Measurements from ENCODE around the gene OPCML. TPM values are rescaled to one million over a fixed set of nuclear protein-coding genes. Genes with fewer than 3 reads are reported as not detected.

OPCML gene
- total and polyA plus RNA-seq, 2 donors (not counting 1 experiment from before 2014, with no cell fraction given), result not detected

- H3K4me3 Mint-ChIP-seq, result no peak overlapping the region
- intact Hi-C loops (cut with micrococcal nuclease), result no loop called here
- DNase-seq (no peak), ATAC-seq (ENCODE audit: low read depth) (no peak)
- CTCF ChIA-PET, result no interaction called here
- Histone ChIP-seq H3K9me3 (ENCODE audit: control extremely low read depth in 1 of 3, control insufficient read depth in 2 of 3, insufficient read depth in 1 of 3, low read length in 2 of 3) (peaks cover 0 to 9% (median 0%) of the 10 kb centered on the region in 3 donors), H3K9ac (ENCODE audit: low read length) (no peak overlapping the region), H3K27ac (ENCODE audit: low read length in 2 of 2) (no peak overlapping the region), H2AFZ (ENCODE audit: insufficient read depth, low read depth, low read length, poor library complexity, severe bottlenecking) (no peak overlapping the region), H3K36me3 (replicated peaks in 1 of 2; ENCODE audit: control extremely low read depth in 1 of 2, control insufficient read depth in 1 of 2, extremely low read depth in 1 of 2, insufficient read depth in 2 of 2, low read length in 1 of 2) (no peaks in the 10 kb centered on the region), H3K27me3 (replicated peaks in 1 of 4; ENCODE audit: control extremely low read depth in 1 of 4, control insufficient read depth in 3 of 4, insufficient read depth in 4 of 4, low read length in 3 of 4) (no peaks in the 10 kb centered on the region), H3K79me2 (ENCODE audit: control insufficient read depth, insufficient read depth, low read length) (no peaks in the 10 kb centered on the region), H3K4me1 (ENCODE audit: control insufficient read depth in 2 of 2, insufficient read depth in 2 of 2, low read length in 2 of 2) (no peaks in the 10 kb centered on the region), H4K20me1 (ENCODE audit: control insufficient read depth, insufficient read depth, low read length, poor library complexity, severe bottlenecking) (no peaks in the 10 kb centered on the region), H3K4me2 (replicated peaks; ENCODE audit: low read depth, low read length, poor library complexity, severe bottlenecking) (no peak overlapping the region), H3K4me3 (ENCODE audit: control extremely low read depth in 1 of 5, extremely low read depth in 1 of 5, insufficient read depth in 1 of 5, low read depth in 2 of 5, low read length in 4 of 5) (no peak overlapping the region)
- peaks cover 7% of the 10 kb centered on the region for H3K9me3 Mint-ChIP-seq (ENCODE audit: insufficient read depth)
- no peaks in the 10 kb centered on the region for H3K4me1 Mint-ChIP-seq
- no peak overlapping the region for H3K27ac Mint-ChIP-seq
- H3K27me3 Mint-ChIP-seq, result no peaks in the 10 kb centered on the region
- no peak for TF ChIP-seq EZH2 (IDR thresholded peaks at IDR 0.05; ENCODE audit: borderline replicate concordance, insufficient read depth, low read depth, low read length, poor library complexity, severe bottlenecking)
- TF ChIP-seq CTCF (IDR thresholded peaks at IDR 0.05), result no peak
- POLR2A ChIA-PET, result no interaction called here
- 83% methylated on average over 1 of the region's 5 CpGs for WGBS (ENCODE audit: insufficient coverage)
These were observed 324.3 kb downstream of the OPCML start for GRCh38 chr11:133207995-133208394.

GRCh38 chr11:133206313-133207005, 325.8 kb downstream of the OPCML start:
- Histone ChIP-seq H3K36me3 (replicated peaks in 1 of 2; ENCODE audit: control extremely low read depth in 1 of 2, control insufficient read depth in 1 of 2, extremely low read depth in 1 of 2, insufficient read depth in 2 of 2, low read length in 1 of 2) (no peaks in the 10 kb centered on the region), H2AFZ (ENCODE audit: insufficient read depth, low read depth, low read length, poor library complexity, severe bottlenecking) (no peak overlapping the region), H3K4me1 (ENCODE audit: control insufficient read depth in 2 of 2, insufficient read depth in 2 of 2, low read length in 2 of 2) (no peaks in the 10 kb centered on the region), H3K9ac (ENCODE audit: low read length) (no peak overlapping the region), H3K4me3 (ENCODE audit: control extremely low read depth in 1 of 5, extremely low read depth in 1 of 5, insufficient read depth in 1 of 5, low read depth in 2 of 5, low read length in 4 of 5) (no peak overlapping the region), H3K79me2 (ENCODE audit: control insufficient read depth, insufficient read depth, low read length) (no peaks in the 10 kb centered on the region), H4K20me1 (ENCODE audit: control insufficient read depth, insufficient read depth, low read length, poor library complexity, severe bottlenecking) (no peaks in the 10 kb centered on the region), H3K9me3 (ENCODE audit: control extremely low read depth in 1 of 3, control insufficient read depth in 2 of 3, insufficient read depth in 1 of 3, low read length in 2 of 3) (peaks cover 0 to 13% (median 0%) of the 10 kb centered on the region in 3 donors), H3K27ac (ENCODE audit: low read length in 2 of 2) (no peak overlapping the region), H3K27me3 (replicated peaks in 1 of 4; ENCODE audit: control extremely low read depth in 1 of 4, control insufficient read depth in 3 of 4, insufficient read depth in 4 of 4, low read length in 3 of 4) (no peaks in the 10 kb centered on the region), H3K4me2 (replicated peaks; ENCODE audit: low read depth, low read length, poor library complexity, severe bottlenecking) (no peak overlapping the region)
- Mint-ChIP-seq H3K27me3 (no peaks in the 10 kb centered on the region), H3K4me3 (no peak overlapping the region), H3K27ac (no peak overlapping the region), H3K9me3 (ENCODE audit: insufficient read depth) (peaks cover 7% of the 10 kb centered on the region), H3K4me1 (no peaks in the 10 kb centered on the region)
- TF ChIP-seq EZH2 (IDR thresholded peaks at IDR 0.05; ENCODE audit: borderline replicate concordance, insufficient read depth, low read depth, low read length, poor library complexity, severe bottlenecking), result no peak
- TF ChIP-seq CTCF (IDR thresholded peaks at IDR 0.05), result no peak
- DNase-seq (no peak), ATAC-seq (ENCODE audit: low read depth) (no peak)
- WGBS (ENCODE audit: insufficient coverage), result 93% methylated on average over 11 of the region's 17 CpGs
- POLR2A ChIA-PET, result no interaction called here
- intact Hi-C loops (cut with micrococcal nuclease), result no loop called here
- CTCF ChIA-PET, result no interaction called here
